NB4 (cell line): Measurements from ENCODE around the gene MRPL17.

ENCODE experiments used
- CTCF ChIP-seq: IDR thresholded peaks from one replicate; pipeline ENCODE4 v1.5.1; 2012; ENCODE audit warnings: low read depth, low read length
- POLR2A ChIP-seq: IDR thresholded peaks from 2 replicates; pipeline ENCODE4 v1.6.1; 2011; ENCODE audit warnings: mild to moderate bottlenecking; ENCODE audit not compliant: insufficient read length; ENCODE audit errors: extremely low read depth

- TF ChIP-seq POLR2A = no peak
- TF ChIP-seq CTCF = no peak
Observed at GRCh38 chr11:6655790-6656583, 27.2 kb downstream of the MRPL17 start, which contains the start of gene DCHS1.
